ENCODE results near the gene RNF223.

Gene RNF223

GRCh38 chr1:1021010-1021919 is 52.8 kb downstream of the RNF223 start:
- Histone ChIP-seq H3K4me3 (ENCODE audit: low read depth in 1 of 2, low read length in 1 of 2) (no peak overlapping the region), H3K9me3 (no peaks in the 10 kb centered on the region), H3K27me3 (peaks cover 82% of the 10 kb centered on the region), H3K4me1 (ENCODE audit: control insufficient read depth in 1 of 2, insufficient read depth in 1 of 2, low read depth in 1 of 2, low read length in 1 of 2) (peaks cover 0 to 12% of the 10 kb centered on the region in 2 experiments), H3K36me3 (no peaks in the 10 kb centered on the region), H3K27ac (no peak overlapping the region)
- TF ChIP-seq CTCF (IDR thresholded peaks at IDR 0.05), result no peak

All from neutrophil (primary cell).